ENCODE measurements around the gene NHP2. TPM values are rescaled to one million over a fixed set of nuclear protein-coding genes. Genes with fewer than 3 reads are reported as not detected.
A peak's percentile ranks its signal among the peaks of the same experiment; 100 is the strongest.

Gene NHP2
- total RNA-seq, result 100 to 1,000 TPM in 2 of 6 experiments, 10 to 100 TPM in 4; 35.5 to 174 (median 43.9) TPM
- long read RNA-seq, transcript NHP2-201 (4 exons, 865 nt), result major isoform, 24 of 26 reads
- long read RNA-seq, partial matches to known transcripts, result 0 of 26 reads
- long read RNA-seq, other reads (novel, unspliced or antisense), result 1 of 26 reads

DNA sequence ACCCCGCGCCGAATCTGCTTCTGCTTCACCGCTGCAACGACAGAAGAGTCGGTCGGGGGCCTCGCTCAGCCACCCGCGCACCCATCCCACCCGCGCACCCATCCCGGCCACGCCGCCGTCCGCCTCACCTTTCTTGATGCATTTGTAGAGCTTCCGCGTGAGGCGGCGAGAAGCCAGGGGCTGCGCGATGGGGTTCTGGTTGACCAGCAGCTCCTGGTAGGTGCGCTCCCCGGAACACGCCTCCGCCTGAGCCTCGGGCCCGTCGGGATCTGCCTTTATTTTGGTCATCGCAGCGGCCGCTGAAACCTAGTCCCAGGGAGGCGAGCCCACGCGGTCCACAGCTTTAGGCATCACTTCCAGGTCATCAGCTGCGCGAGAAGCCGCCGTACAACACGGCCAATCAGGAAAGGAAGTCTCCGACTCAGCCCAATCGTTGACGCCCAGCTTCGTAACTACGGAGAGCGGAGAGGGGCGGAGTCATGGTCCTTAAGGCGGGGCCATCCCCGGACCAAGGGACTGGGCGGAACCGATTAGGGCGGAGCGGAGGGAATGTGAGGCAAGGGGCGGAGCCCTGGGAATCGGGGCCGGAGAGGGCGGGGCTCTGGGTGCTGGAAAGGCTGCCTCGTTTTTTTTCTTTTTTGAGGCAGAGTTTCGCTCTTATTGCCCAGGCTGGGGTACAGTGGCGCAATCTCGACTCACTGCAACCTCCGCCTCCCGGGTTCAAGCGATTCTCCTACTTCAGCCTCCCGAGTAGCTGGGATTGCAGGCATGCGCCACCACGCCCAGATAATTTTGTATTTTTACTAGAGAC, at the start of gene NHP2:
Gene NHP2 (minus strand): TSS at position 356 of the 811 bp plus-strand sequence. CDS start 68 bp downstream, at position 288.
- no peaks in the 10 kb centered on the region for H3K27me3 ChIP-seq
- H3K4me3 ChIP-seq, result peak within 1 kb of the TSS; percentile 60 to 83 (median 76)
- DNase-seq (peak; percentile 98 to 99 (median 99)), ATAC-seq (peak; percentile 99)
- under 1% methylated on average over 59 of the region's 68 CpGs for WGBS (ENCODE audit: insufficient coverage, low coverage, low lambda C conversion rate, missing lambda C conversion rate)
- H3K9me3 ChIP-seq, result no peaks in the 10 kb centered on the region
- intact Hi-C loops (cut with DNase I), result no loop called here
- peak within 1 kb of the TSS; percentile 37 to 56 (median 51) for H3K27ac ChIP-seq
- peaks cover 0 to 22% (median 9%) of the 10 kb centered on the region in 4 donors for H3K36me3 ChIP-seq
- TF ChIP-seq, protein P1, sequence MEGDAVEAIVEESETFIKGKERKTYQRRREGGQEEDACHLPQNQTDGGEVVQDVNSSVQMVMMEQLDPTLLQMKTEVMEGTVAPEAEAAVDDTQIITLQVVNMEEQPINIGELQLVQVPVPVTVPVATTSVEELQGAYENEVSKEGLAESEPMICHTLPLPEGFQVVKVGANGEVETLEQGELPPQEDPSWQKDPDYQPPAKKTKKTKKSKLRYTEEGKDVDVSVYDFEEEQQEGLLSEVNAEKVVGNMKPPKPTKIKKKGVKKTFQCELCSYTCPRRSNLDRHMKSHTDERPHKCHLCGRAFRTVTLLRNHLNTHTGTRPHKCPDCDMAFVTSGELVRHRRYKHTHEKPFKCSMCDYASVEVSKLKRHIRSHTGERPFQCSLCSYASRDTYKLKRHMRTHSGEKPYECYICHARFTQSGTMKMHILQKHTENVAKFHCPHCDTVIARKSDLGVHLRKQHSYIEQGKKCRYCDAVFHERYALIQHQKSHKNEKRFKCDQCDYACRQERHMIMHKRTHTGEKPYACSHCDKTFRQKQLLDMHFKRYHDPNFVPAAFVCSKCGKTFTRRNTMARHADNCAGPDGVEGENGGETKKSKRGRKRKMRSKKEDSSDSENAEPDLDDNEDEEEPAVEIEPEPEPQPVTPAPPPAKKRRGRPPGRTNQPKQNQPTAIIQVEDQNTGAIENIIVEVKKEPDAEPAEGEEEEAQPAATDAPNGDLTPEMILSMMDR (IDR thresholded peaks at IDR 0.05), result no peak
- TF ChIP-seq POLR2A (IDR thresholded peaks at IDR 0.05), result peak; percentile 58
- H3K4me1 ChIP-seq, result peaks cover 0 to 11% (median 4%) of the 10 kb centered on the region in 4 donors

DNA sequence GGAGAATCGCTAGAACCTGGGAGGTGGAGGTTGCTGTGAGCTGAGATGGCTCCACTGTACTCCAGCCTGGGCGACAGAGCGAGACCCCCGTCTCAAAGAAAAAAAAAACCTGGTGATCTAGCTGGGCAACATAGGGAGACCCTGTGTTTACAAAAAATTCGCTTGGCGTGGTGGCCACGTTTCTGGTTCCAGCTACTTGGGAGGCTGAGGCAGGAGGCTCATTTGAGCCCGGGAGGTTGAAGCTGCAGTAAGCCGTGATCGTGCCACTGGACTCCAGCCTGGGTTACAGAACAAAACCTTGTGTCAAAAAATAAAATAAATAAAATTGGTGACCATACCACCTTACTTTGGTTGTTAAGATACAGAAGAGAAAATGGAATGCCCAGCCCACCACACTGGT, 48.9 kb upstream of the NHP2 start:
- H3K27me3 ChIP-seq, result no peaks in the 10 kb centered on the region
- DNase-seq (no peak), ATAC-seq (no peak)
- H3K4me1 ChIP-seq, result peaks cover 0 to 23% (median 7%) of the 10 kb centered on the region in 4 donors
- TF ChIP-seq, protein P1 (IDR thresholded peaks at IDR 0.05), result no peak
- no peak overlapping the region for H3K27ac ChIP-seq
- 94% methylated on average over 6 of the region's 10 CpGs for WGBS (ENCODE audit: insufficient coverage, low coverage, low lambda C conversion rate, missing lambda C conversion rate)
- peaks cover 7 to 11% (median 9%) of the 10 kb centered on the region in 4 donors for H3K36me3 ChIP-seq
- intact Hi-C loops (cut with DNase I), result no loop called here
- no peaks in the 10 kb centered on the region for H3K9me3 ChIP-seq
- no peak overlapping the region for H3K4me3 ChIP-seq

DNA sequence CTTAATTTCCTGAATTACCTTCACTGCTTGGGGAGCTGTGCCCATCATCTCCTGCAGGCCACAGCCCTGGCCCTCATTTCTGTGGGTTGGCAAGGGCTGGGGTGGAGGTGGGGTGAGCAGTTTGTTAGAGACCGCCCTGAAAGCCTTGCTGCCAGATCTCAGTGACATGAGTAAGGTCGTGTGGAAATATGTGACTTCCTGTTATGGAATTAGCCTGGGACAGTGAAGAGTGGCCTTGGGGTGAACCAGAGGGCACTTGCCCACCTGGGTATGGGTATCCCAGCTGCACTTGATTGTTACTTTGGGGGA, 48.2 kb upstream of the NHP2 start:
- WGBS (ENCODE audit: insufficient coverage, low coverage, low lambda C conversion rate, missing lambda C conversion rate), result 54% methylated on average over 2 of the region's 2 CpGs
- TF ChIP-seq, protein P1 (IDR thresholded peaks at IDR 0.05), result no peak
- TF ChIP-seq POLR2A (IDR thresholded peaks at IDR 0.05), result no peak
- DNase-seq, result peak in 1 of 3 donors; percentile 31

DNA sequence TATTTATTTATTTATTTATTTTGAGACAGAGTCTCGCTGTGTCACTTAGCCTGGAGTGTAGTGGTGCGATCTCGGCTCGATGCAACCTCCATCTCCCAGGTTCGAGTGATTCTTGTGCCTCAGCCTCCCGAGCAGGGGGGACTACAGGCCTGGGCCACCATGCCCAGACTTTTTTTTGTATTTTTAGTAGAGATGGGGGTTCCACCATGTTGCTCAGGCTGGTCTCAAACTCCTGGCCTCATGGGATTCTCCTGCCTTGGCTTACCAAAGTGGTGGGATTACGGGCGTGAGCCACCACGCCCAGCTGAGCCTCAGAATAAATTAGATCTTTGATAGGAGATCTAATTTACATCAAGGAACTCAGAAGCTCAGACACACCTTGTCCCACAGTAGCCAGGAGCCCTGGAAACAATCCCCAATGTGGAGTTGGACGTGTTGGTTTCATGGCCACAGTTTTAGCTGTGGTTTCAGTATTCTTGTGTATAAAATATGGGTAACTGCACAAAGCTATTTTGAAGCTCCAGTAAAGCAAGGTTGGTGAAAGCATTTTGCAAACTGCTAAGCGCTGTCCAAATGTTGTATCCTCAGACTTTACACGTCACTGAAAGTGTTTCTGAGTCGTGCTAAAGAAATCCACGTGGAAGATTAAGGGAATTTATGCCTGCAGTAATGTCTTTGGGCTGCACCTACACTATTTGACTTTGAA, 47.7 kb upstream of the NHP2 start:
- no peaks in the 10 kb centered on the region for H3K9me3 ChIP-seq
- peaks cover 0 to 11% (median 2%) of the 10 kb centered on the region in 4 donors for H3K4me1 ChIP-seq
- ATAC-seq, result no peak
- TF ChIP-seq POLR2A (IDR thresholded peaks at IDR 0.05), result no peak
- TF ChIP-seq, protein P1 (IDR thresholded peaks at IDR 0.05), result no peak
- intact Hi-C loops (cut with DNase I), result no loop called here
- peaks cover 0 to 2% (median under 1%) of the 10 kb centered on the region in 4 donors for H3K36me3 ChIP-seq
- H3K4me3 ChIP-seq, result no peak overlapping the region
- 89% methylated on average over 14 of the region's 14 CpGs for WGBS (ENCODE audit: insufficient coverage, low coverage, low lambda C conversion rate, missing lambda C conversion rate)
- H3K27me3 ChIP-seq, result no peaks in the 10 kb centered on the region
- peak in 1 of 3 donors; percentile 21 for DNase-seq
- H3K27ac ChIP-seq, result no peak overlapping the region

More for the DNA sequence above, 48.2 kb upstream of the NHP2 start:
- Histone ChIP-seq H3K36me3 (peaks cover 2 to 6% (median 4%) of the 10 kb centered on the region in 4 donors), H3K27ac (no peak overlapping the region), H3K4me1 (peaks cover 0 to 16% (median 4%) of the 10 kb centered on the region in 4 donors), H3K27me3 (no peaks in the 10 kb centered on the region), H3K4me3 (no peak overlapping the region), H3K9me3 (no peaks in the 10 kb centered on the region)
- no peak for ATAC-seq
- intact Hi-C loops (cut with DNase I), result no loop called here

All from right lobe of liver (tissue), 6 donors.